GM10266 (cell line): ENCODE results near the gene GPC6.

ENCODE experiments used
- DNase-seq: peaks from one replicate; pipeline ENCODE4 v3.0.0; 2012; ENCODE audit errors: extremely low spot score
- TF ChIP-seq, protein P1 (sequence below): IDR thresholded peaks from 2 replicates; pipeline ENCODE4 v1.5.1; 2012; ENCODE audit warnings: mild to moderate bottlenecking, low read depth; ENCODE audit not compliant: control insufficient read depth, insufficient read depth; ENCODE audit errors: missing control alignments

GPC6 gene

DNA sequence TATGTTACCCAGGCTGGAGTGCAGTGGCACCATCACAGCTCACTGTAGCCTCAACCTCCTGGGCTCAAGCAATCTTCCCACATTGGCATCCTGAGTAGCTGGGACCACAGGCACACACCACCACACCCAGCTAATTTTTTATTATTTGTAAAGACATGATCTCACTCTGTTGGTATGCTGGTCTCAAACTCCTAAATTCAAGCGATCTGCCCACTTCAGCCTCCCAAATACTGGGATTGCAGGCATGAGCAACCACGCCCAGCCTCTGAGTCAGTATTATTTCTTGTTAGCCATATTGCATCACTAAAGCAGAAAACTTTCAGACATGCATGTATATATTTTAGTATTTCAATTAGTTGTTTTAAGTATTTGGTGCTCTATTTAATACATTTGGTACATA lies 376.4 kb downstream of the GPC6 start:
- no peak for DNase-seq
- TF ChIP-seq, protein P1, sequence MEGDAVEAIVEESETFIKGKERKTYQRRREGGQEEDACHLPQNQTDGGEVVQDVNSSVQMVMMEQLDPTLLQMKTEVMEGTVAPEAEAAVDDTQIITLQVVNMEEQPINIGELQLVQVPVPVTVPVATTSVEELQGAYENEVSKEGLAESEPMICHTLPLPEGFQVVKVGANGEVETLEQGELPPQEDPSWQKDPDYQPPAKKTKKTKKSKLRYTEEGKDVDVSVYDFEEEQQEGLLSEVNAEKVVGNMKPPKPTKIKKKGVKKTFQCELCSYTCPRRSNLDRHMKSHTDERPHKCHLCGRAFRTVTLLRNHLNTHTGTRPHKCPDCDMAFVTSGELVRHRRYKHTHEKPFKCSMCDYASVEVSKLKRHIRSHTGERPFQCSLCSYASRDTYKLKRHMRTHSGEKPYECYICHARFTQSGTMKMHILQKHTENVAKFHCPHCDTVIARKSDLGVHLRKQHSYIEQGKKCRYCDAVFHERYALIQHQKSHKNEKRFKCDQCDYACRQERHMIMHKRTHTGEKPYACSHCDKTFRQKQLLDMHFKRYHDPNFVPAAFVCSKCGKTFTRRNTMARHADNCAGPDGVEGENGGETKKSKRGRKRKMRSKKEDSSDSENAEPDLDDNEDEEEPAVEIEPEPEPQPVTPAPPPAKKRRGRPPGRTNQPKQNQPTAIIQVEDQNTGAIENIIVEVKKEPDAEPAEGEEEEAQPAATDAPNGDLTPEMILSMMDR, result no peak

DNA sequence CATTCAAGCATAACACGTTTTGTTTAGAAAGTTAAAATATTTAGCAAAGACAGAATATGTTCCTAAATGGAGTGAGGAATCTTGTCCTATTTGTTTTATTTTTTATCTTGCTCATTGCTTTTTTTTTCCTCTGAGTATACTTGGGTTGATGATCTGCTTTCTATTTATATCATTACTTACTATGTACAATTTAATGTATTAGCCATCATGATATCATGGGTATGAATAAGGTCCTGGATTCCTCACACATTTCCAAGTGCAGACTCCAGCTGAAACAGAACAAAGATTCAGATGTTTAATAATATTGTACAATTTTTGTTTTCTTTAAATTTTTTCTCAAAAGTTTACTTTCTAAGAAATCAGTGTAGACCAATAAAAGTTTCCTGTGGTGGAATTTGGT lies 388.2 kb downstream of the GPC6 start:
- TF ChIP-seq, protein P1, result no peak
- DNase-seq, result no peak

DNA sequence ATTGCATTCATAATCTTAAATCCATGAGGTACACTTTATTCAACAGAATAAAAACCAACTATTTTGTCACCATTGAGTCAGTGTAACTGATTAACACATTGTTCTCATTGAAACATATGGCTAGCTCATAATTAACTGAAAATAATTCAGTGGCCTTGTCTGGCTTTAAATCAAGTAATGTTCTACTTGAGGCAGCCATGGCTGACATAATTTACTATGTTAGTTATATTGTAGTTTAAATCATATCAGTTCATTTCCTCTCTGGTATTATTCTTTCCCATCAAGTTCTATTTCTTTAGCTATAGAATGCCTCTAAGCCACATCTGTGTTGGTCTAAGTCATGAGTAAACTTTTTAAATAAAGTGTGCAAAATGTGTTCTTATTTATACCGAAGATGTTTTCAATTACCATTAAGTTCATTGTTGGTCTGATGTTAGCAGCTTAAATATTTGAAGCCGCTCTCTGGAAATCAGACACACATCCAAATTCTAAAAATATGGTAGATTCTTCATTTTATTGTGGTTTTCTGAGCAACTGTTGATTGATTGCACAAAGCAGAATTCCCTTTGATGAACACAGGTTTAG lies 393.7 kb downstream of the GPC6 start:
- TF ChIP-seq, protein P1, result no peak
- no peak for DNase-seq

DNA sequence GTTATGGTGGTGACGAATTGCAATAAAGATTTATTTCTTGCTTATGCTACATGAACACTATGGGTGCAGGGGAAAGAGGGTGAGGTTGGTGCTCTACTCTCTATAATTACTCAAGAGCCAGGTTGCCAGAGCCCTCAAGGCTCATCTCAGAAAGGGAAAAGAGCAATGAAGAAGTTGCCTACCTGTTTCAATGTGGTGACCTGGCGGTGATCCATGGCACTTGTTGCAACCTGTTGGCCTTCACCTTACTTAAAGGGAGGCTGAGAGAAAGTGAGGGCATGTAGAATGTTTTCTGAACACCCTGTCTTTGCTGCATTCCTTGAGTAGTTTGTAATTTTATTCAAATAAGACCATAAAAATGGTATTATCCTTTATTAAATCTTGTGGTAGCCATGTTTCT lies 394.4 kb downstream of the GPC6 start:
- DNase-seq, result no peak
- TF ChIP-seq, protein P1, result no peak

DNA sequence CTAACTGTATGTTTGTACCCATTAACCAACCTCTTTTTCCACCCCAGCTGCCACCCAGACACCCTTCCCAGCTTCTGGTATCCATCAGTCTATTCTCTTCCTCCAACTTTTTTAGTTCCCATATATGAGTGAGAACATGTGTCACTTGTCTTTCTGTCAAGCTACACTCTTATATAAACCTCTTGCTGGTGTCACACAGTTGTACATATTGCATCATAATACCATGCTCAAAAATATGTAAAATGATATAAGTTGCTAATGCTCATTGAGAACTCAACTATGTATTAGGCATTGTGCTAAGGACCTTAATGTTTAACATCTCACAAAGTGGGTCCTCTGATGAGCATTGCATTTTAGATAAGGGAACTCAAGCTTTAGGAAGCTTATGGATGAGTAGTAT lies 395.4 kb downstream of the GPC6 start:
- no peak for DNase-seq
- TF ChIP-seq, protein P1, result no peak

DNA sequence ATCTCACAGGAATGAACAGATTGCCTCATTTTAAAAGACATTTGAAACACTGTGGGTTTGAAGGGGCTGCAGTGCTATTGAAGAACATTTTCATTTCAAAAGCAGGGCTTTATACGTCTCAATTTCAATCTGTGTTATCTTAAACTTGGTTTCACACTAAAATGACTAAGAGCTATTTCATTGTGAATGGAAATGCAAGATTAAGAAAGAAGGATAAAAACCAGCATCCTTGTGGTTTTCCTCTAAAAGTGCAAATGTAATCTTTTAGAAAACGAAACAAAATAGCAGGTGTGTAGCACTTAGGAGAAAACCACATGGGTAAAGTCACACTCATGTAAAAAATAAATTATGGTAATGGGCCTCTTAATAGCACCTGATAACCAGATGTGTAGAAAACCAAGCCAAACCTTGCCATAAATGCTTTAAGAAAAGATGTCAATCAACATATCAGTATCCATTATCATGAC lies 397.7 kb downstream of the GPC6 start:
- no peak for DNase-seq
- TF ChIP-seq, protein P1, result no peak

DNA sequence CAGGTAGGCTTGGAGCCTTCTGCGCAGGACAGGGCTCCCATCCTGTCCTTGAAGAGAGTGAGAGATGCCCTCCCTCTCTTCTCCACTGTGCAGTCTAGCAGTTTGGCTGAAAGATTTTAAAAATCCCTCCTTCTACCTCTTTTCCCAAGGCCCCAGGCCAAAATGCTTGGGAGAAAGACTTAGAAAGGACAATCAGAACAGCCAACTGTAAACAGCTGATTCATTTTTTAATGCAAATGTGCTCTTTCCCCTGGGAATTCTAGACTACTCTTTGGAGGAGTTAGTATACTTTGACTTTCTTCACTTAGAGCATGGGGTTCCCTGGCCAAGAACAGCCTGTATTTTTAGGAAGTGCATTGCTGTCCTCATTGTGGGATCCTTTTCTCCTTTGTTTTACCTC lies 398.9 kb downstream of the GPC6 start:
- TF ChIP-seq, protein P1, result no peak

More for the DNA sequence above, 398.9 kb downstream of the GPC6 start:
- no peak for DNase-seq
